Fibroblast of gingiva (primary cell): ENCODE data around the gene PIP4K2A.

Experiments
- DNase-seq: peaks from one replicate; pipeline ENCODE4 v3.0.0-alpha.2; 2011; ENCODE audit warnings: low read depth

PIP4K2A gene

GRCh38 chr10:22666287-22667092 is 47.9 kb downstream of the PIP4K2A start:
- no peak for DNase-seq

GRCh38 chr10:22665329-22665728 is 49.0 kb downstream of the PIP4K2A start:
- no peak for DNase-seq

- no peak for DNase-seq
Measured at GRCh38 chr10:22662733-22663330, 51.5 kb downstream of the PIP4K2A start.

- DNase-seq = no peak
Measured at GRCh38 chr10:22659866-22660265, 54.5 kb downstream of the PIP4K2A start.

GRCh38 chr10:22658745-22659410 is 55.5 kb downstream of the PIP4K2A start:
- DNase-seq = no peak

- DNase-seq = no peak
Measured at GRCh38 chr10:22657566-22658225, 56.7 kb downstream of the PIP4K2A start.

GRCh38 chr10:22657024-22657423 is 57.4 kb downstream of the PIP4K2A start:
- DNase-seq = no peak

GRCh38 chr10:22656036-22656435 is 58.3 kb downstream of the PIP4K2A start:
- DNase-seq = no peak

GRCh38 chr10:22655312-22655981 is 58.9 kb downstream of the PIP4K2A start:
- peak; percentile 78 for DNase-seq

- no peak for DNase-seq
Measured at GRCh38 chr10:22652988-22653481, 61.3 kb downstream of the PIP4K2A start.

- DNase-seq = no peak
Measured at GRCh38 chr10:22651276-22651980, 63.0 kb downstream of the PIP4K2A start.

- DNase-seq = no peak
Measured at GRCh38 chr10:22649994-22650393, 64.4 kb downstream of the PIP4K2A start.

- DNase-seq = no peak
Measured at GRCh38 chr10:22649390-22649841, 65.0 kb downstream of the PIP4K2A start.

- peak; percentile 60 for DNase-seq
Measured at GRCh38 chr10:22648547-22648961, 65.8 kb downstream of the PIP4K2A start.

- no peak for DNase-seq
Measured at GRCh38 chr10:22647244-22647643, 67.1 kb downstream of the PIP4K2A start.

GRCh38 chr10:22646388-22646853 is 68.0 kb downstream of the PIP4K2A start:
- no peak for DNase-seq

GRCh38 chr10:22644222-22644621 is 70.2 kb downstream of the PIP4K2A start:
- no peak for DNase-seq

GRCh38 chr10:22643775-22644174 is 70.6 kb downstream of the PIP4K2A start:
- DNase-seq = no peak

- no peak for DNase-seq
Measured at GRCh38 chr10:22643116-22643515, 71.3 kb downstream of the PIP4K2A start.

GRCh38 chr10:22641743-22642142 is 72.6 kb downstream of the PIP4K2A start:
- DNase-seq = no peak

GRCh38 chr10:22640359-22640758 is 74.0 kb downstream of the PIP4K2A start:
- no peak for DNase-seq
